LNCAP (cell line): ENCODE measurements around the gene TLR6.

Experiments used
- CTCF ChIP-seq: fragments of 450-650 bp; IDR thresholded peaks from 2 replicates; pipeline ENCODE4 v1.5.1; 2017; ENCODE audit warnings: mild to moderate bottlenecking

The TLR6 gene

GRCh38 chr4:38831653-38832052, 25.0 kb downstream of the TLR6 start:
- no peak for TF ChIP-seq CTCF

DNA sequence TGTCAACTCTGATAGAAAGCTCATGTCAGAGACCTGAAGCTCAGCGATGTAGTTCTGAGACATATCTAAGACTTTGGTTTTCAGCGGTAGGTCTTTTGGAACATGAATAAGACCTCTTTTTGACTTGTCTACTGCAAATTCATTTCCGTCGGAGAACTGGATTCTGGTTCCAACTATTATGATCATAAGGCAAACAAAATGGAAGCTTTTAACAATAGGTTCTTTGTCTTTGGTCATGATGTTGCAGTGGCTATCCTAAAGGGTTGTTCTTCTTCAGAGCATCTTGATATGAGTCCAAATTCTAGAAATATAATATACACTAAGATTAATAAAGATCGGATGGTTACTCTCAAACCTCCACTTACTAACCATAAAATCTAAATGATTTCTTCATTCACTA, 27.4 kb downstream of the TLR6 start:
- TF ChIP-seq CTCF, result no peak

GRCh38 chr4:38823766-38824165, 32.9 kb downstream of the TLR6 start:
- no peak for TF ChIP-seq CTCF

DNA sequence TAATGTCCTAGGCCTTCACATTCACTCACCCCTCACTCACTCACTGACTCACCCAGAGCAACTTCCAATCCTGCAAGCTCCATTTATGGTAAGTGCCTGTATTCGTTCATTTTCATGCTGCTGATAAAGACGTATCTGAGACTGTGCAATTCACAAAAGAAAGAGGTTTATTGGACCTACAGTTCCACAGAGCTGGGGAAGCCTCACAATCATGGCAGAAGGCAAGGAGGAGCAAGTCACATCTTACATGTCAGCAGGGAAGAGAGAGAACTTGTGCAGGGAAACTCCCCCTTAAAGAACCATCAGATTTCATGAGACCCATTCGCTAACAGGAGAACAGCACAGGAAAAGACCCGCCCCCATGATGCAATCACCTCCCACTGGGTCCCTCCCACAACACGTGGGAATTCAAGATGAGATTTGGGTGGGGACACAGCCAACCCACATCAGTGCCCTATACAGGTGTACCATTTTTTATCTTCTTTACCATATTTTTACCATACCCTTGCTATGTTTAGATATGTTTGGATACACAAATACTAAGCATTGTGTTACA, 33.8 kb downstream of the TLR6 start:
- no peak for TF ChIP-seq CTCF

- TF ChIP-seq CTCF, result no peak
These were observed 34.9 kb downstream of the TLR6 start for GRCh38 chr4:38821739-38822138.

GRCh38 chr4:38820329-38821061, 36.1 kb downstream of the TLR6 start:
- TF ChIP-seq CTCF, result no peak

DNA sequence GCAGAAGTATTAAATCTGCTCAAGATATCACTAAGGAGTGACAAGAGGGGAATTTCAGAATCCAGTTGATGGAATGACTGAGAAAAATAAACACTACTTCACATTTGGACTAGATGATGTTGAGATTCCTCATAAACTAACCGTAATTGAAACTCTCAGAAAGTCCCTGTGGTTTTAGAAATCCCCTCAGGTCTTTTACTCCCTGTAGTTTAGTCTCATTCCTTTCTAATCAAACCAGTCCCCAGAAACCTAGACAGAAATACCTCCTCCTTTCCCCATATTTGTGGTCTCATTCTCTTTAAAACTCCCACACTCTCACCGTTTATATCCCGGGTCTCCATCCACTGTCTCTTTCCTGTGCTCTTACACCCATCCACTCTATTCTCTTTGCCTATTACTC, 37.0 kb downstream of the TLR6 start:
- no peak for TF ChIP-seq CTCF
